Measurements from ENCODE around the gene DNAJB6. TPM values are rescaled to one million over a fixed set of nuclear protein-coding genes. Genes with fewer than 3 reads are reported as not detected.
A peak's percentile ranks its signal among the peaks of the same experiment; 100 is the strongest.
"Not testable (repeated sequence)": the region's sequence is repeated elsewhere in the genome, so short reads cannot be mapped to it uniquely, and the experiment has no call there.

DNAJB6 gene
- total and polyA plus RNA-seq, 5 donors, result 154 to 183 (median 170) TPM

DNA sequence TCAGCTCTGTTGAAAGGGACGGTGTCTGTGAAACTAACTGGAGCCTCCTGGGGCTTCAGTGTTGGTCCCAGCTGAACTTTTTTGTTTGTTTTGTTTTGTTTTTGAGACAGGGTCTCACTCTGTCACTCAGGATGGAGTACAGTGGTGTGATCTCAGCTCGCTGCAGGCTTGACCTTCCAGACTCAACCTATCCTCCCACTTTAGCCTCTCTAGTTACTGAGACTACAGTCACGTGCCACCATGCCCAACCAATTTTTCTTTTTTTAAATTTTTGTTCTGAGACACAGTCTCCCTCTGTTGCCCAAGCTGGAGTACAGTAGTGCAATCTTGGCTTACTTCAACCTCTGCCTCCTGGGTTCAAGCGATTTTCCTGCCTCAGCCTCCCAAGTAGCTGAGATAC, 13.4 kb upstream of the DNAJB6 start:
- Histone ChIP-seq H3K9me3 (ENCODE audit: control insufficient read depth, low read length) (no peaks in the 10 kb centered on the region), H3K4me3 (ENCODE audit: low read length) (no peak overlapping the region), H3K4me1 (ENCODE audit: control insufficient read depth, insufficient read depth, low read length) (no peaks in the 10 kb centered on the region), H3K27me3 (ENCODE audit: control insufficient read depth, insufficient read depth) (no peaks in the 10 kb centered on the region), H3K27ac (ENCODE audit: low read length) (no peak overlapping the region)
- intact Hi-C loops (cut with DNase I), result no loop called here
- WGBS, result 73% methylated on average over 4 of the region's 4 CpGs
- ATAC-seq (no peak), DNase-seq (peak in 1 of 3 donors; percentile 1)

DNA sequence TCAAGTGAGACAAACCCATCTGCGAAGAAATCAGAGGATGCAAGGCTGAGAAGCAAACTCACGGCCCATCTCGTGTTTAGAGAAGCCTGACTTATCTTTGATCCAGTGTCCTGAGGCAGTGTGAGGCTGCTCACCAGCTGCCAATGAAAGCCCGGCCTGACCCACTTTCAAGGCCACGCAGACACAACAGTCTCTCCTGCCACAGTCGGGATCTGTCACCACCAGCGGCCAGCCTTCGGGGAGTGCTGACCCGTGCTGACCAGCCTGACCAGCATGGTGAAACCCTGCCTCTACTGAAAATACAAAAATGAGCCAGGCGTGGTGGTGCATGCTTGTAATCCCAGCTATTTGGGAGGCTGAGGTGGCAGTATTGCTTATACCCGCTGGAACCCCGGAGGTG, 7.4 kb upstream of the DNAJB6 start:
- ATAC-seq, result peak; percentile 44 to 75
- H3K4me3 ChIP-seq (ENCODE audit: low read length), result no peak overlapping the region
- H3K27ac ChIP-seq (ENCODE audit: low read length), result no peak overlapping the region
- no peaks in the 10 kb centered on the region for H3K4me1 ChIP-seq (ENCODE audit: control insufficient read depth, insufficient read depth, low read length)
- peak in 1 of 3 donors; percentile 58 for DNase-seq
- intact Hi-C loops (cut with DNase I), result no loop called here
- no peaks in the 10 kb centered on the region for H3K9me3 ChIP-seq (ENCODE audit: control insufficient read depth, low read length)
- no peaks in the 10 kb centered on the region for H3K27me3 ChIP-seq (ENCODE audit: control insufficient read depth, insufficient read depth)
- WGBS, result 61% methylated on average over 12 of the region's 12 CpGs

DNA sequence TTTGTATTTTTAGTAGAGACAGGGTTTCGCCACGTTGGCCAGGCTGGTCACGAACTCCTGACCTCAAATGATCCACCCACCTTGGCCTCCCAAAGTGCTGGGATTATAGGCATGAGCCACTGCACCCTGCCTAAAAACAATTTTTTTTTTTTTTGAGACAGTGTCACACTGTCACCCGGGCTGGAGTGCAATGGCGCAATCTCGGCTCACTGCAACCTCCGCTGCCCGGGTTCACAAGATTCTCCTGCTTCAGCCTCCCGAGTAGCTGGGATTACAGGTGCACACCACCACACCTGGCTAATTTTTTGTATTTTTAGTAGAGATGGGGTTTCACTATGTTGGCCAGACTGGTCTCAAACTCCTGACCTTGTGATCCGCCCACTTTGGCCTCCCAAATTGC, 6.2 kb upstream of the DNAJB6 start:
- ATAC-seq; H3K27me3 ChIP-seq (ENCODE audit: control insufficient read depth, insufficient read depth); H3K4me3 ChIP-seq (ENCODE audit: low read length); H3K4me1 ChIP-seq (ENCODE audit: control insufficient read depth, insufficient read depth, low read length); H3K9me3 ChIP-seq (ENCODE audit: control insufficient read depth, low read length); H3K27ac ChIP-seq (ENCODE audit: low read length): not testable (repeated sequence)
- WGBS, result 84% methylated on average over 10 of the region's 10 CpGs
- intact Hi-C loops (cut with DNase I), result loop anchor here in 2 of 4 donors (10.0 kb wide), 1 partner anchor 56 kb away; no protein-coding TSS in a partner anchor
- DNase-seq, result peak in 1 of 3 donors; percentile 7

DNA sequence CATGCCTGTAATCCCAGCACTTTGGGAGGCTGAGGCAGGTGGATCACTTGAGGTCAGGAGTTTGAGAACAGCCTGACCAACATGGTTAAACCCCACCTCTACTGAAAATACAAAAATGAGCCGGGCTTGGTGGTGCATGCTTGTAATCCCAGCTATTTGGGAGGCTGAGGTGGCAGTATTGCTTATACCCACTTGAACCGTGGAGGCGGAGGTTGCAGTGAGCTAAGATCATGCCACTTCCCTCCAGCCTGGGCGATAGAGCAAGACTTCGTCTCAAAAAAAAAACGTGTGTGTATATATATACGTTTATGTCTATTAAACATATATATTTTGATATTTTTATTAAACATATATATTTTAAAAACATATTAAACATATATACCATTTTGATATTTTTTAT, 5.8 kb upstream of the DNAJB6 start:
- H3K27ac ChIP-seq (ENCODE audit: low read length); H3K4me3 ChIP-seq (ENCODE audit: low read length); ATAC-seq; H3K4me1 ChIP-seq (ENCODE audit: control insufficient read depth, insufficient read depth, low read length); DNase-seq; H3K27me3 ChIP-seq (ENCODE audit: control insufficient read depth, insufficient read depth); H3K9me3 ChIP-seq (ENCODE audit: control insufficient read depth, low read length): not testable (repeated sequence)
- WGBS, result 71% methylated on average over 7 of the region's 7 CpGs
- intact Hi-C loops (cut with DNase I), result loop anchor here in 2 of 4 donors (10.0 kb wide), 1 partner anchor 56 kb away; no protein-coding TSS in a partner anchor

DNA sequence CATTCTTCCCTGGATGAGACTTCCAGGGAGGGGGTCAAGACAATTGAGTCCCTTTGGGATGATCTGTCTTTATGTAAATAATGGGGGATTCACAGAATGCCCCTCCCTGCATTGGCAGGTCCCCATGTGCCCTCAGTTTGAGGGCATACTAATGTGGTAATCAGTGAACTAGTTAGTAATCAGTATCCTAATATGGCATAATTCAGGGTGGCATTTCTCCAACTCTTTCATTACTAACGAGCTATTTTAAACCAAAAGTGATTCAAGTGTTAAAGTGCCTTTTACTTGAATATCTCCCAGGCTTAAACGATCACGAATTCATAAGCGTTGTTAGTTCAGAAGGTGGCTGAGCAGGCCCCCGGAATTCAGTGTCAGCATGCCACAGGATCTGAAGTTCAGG, 1.6 kb upstream of the DNAJB6 start:
- WGBS, result 74% methylated on average over 5 of the region's 5 CpGs
- Histone ChIP-seq H3K27me3 (ENCODE audit: control insufficient read depth, insufficient read depth) (no peaks in the 10 kb centered on the region), H3K4me1 (ENCODE audit: control insufficient read depth, insufficient read depth, low read length) (peaks cover 5% of the 10 kb centered on the region), H3K27ac (ENCODE audit: low read length) (no peak overlapping the region), H3K9me3 (ENCODE audit: control insufficient read depth, low read length) (no peaks in the 10 kb centered on the region), H3K4me3 (ENCODE audit: low read length) (no peak overlapping the region)
- ATAC-seq (no peak), DNase-seq (peak in 1 of 3 donors; percentile 9)
- intact Hi-C loops (cut with DNase I), result loop anchor here in 2 of 4 donors (5.0 to 10.0 kb wide), 2 partner anchors 60 to 443 kb away; partner anchors contain the start of gene LMBR1 (in 1 of the 2)

DNA sequence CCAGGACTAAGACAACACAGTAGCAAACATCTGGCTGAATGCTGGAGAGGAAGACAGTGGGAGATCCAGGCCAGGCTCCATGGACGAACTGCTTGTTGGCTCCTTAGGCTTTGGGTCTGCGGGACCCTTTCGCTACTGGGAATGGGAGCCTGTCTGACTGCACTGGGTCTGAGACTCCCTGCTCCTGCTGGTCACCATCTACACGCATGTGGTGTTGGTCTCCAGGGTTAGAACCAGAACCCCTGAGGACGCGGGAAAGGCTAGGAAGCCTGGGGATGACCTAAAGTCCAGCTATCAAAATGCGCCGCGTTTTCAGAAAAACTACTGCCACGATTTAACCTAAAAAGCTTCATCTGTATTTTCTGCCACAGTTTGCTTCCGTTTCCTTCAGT, 817 bp upstream of the DNAJB6 start:
- no peaks in the 10 kb centered on the region for H3K9me3 ChIP-seq (ENCODE audit: control insufficient read depth, low read length)
- H3K4me3 ChIP-seq (ENCODE audit: low read length), result peak overlapping the region; percentile 95
- peaks cover 7% of the 10 kb centered on the region for H3K4me1 ChIP-seq (ENCODE audit: control insufficient read depth, insufficient read depth, low read length)
- H3K27me3 ChIP-seq (ENCODE audit: control insufficient read depth, insufficient read depth), result no peaks in the 10 kb centered on the region
- peak overlapping the region; percentile 76 for H3K27ac ChIP-seq (ENCODE audit: low read length)
- no peak for DNase-seq
- intact Hi-C loops (cut with DNase I), result loop anchor here in 2 of 4 donors (5.0 to 10.0 kb wide), 2 partner anchors 61 to 444 kb away; partner anchors contain the start of gene LMBR1 (in 1 of the 2)
- 39% methylated on average over 11 of the region's 11 CpGs for WGBS
- ATAC-seq, result peak in 1 of 2 donors; percentile 4

DNA sequence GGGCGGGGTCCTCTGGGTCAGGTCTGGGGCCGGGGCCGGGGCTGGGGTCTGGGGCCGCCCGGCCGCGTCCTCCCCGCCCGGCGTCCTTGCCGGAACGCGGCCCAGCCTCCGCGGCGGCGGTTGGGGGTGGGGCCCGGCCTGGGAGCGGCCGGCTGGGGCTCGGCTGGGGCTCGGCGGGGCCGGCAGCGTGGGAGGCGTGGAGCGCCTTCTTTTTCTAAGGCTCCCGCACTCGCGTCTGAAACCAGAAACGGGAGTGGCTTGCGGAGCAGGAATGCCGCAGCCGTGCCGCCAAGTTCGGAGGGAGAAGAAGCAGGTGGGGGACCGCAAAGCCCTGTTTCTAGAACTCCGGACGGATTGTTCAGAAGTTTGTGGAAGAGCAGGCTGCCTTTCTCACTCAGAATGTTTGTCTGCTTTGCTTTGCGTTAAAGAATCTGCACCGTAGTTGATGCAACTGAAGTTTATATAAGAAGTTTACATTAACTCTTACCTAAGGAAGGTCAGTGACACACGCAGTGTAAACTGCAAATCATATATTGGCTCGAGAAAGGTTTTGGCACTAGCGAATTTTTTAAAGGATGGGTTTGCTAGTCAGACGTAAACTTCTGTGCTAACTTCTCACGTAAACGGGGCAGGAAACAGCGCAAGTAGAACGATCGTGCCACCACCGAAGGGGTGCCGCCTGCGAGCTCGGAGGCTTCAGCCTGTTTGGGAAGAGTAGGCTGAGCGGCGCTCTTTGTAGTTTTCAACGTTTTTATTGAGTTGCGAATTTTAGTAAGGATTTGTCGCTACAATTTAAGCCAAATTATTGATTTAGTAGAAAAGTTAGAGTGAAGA, 729 bp downstream of the DNAJB6 start:
- no peaks in the 10 kb centered on the region for H3K9me3 ChIP-seq (ENCODE audit: control insufficient read depth, low read length)
- H3K4me1 ChIP-seq (ENCODE audit: control insufficient read depth, insufficient read depth, low read length), result peaks cover 7% of the 10 kb centered on the region
- peak overlapping the region; percentile 95 for H3K4me3 ChIP-seq (ENCODE audit: low read length)
- no peaks in the 10 kb centered on the region for H3K27me3 ChIP-seq (ENCODE audit: control insufficient read depth, insufficient read depth)
- peak; percentile 55 to 85 (median 85) for DNase-seq
- intact Hi-C loops (cut with DNase I), result loop anchor here in 2 of 4 donors (5.0 to 10.0 kb wide), 2 partner anchors 63 to 445 kb away; partner anchors contain the start of gene LMBR1 (in 1 of the 2)
- H3K27ac ChIP-seq (ENCODE audit: low read length), result peak overlapping the region; percentile 75
- WGBS, result under 1% methylated on average over 59 of the region's 59 CpGs
- ATAC-seq, result peak; percentile 71 to 72

DNA sequence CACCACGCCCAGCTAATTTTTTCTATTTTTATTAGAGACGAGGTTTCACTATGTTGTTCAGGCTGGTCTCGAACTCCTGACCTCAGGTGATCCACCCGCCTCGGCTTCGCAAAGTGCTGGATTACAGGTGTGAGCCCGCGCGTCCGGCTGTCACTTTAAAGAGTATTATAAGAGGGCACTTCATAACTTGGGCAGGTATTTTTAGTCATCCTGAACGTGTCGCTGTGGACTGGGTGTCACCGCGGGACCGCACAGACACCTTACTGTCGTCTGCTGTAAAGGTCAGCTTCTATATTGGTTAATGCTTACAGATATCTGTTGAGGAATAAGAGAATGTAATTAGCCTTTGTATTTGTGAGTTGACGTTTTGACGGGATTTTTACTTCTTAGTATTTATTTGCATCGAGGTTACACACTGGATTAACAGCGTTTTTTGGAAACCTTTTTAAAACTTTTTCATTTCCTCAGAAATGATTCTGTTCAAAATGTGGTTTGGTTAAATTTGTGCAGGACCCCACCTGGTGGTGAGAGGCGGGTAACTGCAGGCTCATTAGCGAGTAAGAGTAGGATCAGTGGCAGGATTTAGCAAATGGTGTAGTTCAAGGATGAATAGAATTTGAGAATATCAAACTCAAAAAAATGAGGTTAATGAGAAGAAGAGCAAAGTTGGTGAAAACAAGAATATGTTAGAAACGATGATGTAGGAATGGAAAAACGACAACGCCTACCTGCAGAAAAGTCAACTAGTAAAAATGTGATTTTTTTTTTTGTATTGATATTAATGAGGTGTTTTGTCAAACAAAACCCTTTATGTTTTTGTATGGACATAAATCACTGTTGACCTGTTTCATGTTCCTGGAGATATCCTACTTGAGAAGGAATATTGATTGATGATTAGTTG, 3.2 kb downstream of the DNAJB6 start:
- 46% methylated on average over 25 of the region's 25 CpGs for WGBS
- H3K27ac ChIP-seq (ENCODE audit: low read length), result peak overlapping the region; percentile 41
- H3K4me3 ChIP-seq (ENCODE audit: low read length), result no peak overlapping the region
- no peak for ATAC-seq
- DNase-seq, result peak; percentile 52 to 81 (median 74)
- no peaks in the 10 kb centered on the region for H3K9me3 ChIP-seq (ENCODE audit: control insufficient read depth, low read length)
- intact Hi-C loops (cut with DNase I), result loop anchor here in 2 of 4 donors (5.0 to 10.0 kb wide), 2 partner anchors 65 to 448 kb away; partner anchors contain the start of gene LMBR1 (in 1 of the 2)
- H3K4me1 ChIP-seq (ENCODE audit: control insufficient read depth, insufficient read depth, low read length), result peaks cover 7% of the 10 kb centered on the region
- no peaks in the 10 kb centered on the region for H3K27me3 ChIP-seq (ENCODE audit: control insufficient read depth, insufficient read depth)

DNA sequence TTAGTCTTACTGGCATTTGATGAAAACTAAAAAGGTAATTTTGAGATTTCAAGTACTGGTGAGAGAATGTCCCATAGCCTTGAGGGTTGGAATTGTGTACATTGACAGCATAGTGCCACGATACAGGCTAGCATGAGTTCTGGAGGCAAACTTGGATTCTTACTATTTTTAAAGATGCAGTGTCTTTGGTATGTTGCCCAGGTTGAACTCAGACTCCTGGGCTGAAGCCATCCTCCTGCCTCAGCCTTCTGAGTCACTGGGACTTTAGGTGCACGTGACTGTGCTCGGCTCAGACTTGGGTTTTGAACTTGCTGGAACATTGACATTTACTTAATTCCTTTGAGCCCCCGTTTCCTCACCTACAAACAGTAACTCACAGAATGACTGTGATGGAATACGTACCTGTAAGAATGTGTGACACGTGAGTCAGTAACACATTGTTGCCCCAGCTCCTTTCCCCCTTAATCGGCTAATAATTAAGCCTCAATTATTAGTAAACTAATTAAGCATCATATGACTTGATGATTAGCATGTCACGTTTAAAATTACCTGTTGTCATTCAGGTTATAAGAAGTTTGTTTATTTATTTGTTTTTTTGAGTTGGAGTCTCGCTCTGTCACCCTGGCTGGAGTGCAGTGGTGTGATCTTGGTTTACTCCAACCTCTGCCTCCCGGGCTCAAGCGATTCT, 10.6 kb downstream of the DNAJB6 start:
- H3K4me3 ChIP-seq (ENCODE audit: low read length), result no peak overlapping the region
- peak; percentile 65 to 66 for ATAC-seq
- 74% methylated on average over 11 of the region's 11 CpGs for WGBS

DNA sequence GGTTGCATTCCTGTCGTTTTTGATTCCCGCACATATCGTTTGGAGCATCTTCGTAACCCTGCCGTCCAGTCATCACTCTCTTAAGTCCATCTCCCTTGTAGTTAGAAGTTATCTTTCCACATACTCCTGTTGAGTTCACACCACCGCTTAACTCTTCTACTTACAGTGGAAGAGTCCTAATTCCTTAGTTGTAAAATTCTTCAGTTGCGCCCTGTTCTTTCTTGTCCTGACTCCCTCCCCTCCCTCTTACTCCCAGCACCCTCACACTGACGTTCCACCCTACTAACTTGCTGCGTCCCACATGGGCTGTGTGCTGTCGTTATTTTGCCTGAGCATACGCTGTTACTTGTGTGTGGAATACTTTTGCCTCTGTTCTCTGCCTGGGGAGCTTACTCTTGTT, 11.7 kb downstream of the DNAJB6 start:
- DNase-seq, result no peak
- no peak overlapping the region for H3K4me3 ChIP-seq (ENCODE audit: low read length)
- WGBS, result 54% methylated on average over 11 of the region's 11 CpGs
- no peaks in the 10 kb centered on the region for H3K27me3 ChIP-seq (ENCODE audit: control insufficient read depth, insufficient read depth)
- intact Hi-C loops (cut with DNase I), result no loop called here
- H3K9me3 ChIP-seq (ENCODE audit: control insufficient read depth, low read length), result no peaks in the 10 kb centered on the region
- no peak for ATAC-seq
- peaks cover 22% of the 10 kb centered on the region for H3K4me1 ChIP-seq (ENCODE audit: control insufficient read depth, insufficient read depth, low read length)
- peak overlapping the region; percentile 39 for H3K27ac ChIP-seq (ENCODE audit: low read length)

More for the DNA sequence above, 10.6 kb downstream of the DNAJB6 start:
- Histone ChIP-seq H3K27me3 (ENCODE audit: control insufficient read depth, insufficient read depth) (no peaks in the 10 kb centered on the region), H3K4me1 (ENCODE audit: control insufficient read depth, insufficient read depth, low read length) (peaks cover 19% of the 10 kb centered on the region), H3K27ac (ENCODE audit: low read length) (peak overlapping the region; percentile 42), H3K9me3 (ENCODE audit: control insufficient read depth, low read length) (no peaks in the 10 kb centered on the region)
- intact Hi-C loops (cut with DNase I), result no loop called here
- DNase-seq, result peak; percentile 62 to 73 (median 68)
